ENCODE data around the gene SCYL1.

SCYL1 gene

DNA sequence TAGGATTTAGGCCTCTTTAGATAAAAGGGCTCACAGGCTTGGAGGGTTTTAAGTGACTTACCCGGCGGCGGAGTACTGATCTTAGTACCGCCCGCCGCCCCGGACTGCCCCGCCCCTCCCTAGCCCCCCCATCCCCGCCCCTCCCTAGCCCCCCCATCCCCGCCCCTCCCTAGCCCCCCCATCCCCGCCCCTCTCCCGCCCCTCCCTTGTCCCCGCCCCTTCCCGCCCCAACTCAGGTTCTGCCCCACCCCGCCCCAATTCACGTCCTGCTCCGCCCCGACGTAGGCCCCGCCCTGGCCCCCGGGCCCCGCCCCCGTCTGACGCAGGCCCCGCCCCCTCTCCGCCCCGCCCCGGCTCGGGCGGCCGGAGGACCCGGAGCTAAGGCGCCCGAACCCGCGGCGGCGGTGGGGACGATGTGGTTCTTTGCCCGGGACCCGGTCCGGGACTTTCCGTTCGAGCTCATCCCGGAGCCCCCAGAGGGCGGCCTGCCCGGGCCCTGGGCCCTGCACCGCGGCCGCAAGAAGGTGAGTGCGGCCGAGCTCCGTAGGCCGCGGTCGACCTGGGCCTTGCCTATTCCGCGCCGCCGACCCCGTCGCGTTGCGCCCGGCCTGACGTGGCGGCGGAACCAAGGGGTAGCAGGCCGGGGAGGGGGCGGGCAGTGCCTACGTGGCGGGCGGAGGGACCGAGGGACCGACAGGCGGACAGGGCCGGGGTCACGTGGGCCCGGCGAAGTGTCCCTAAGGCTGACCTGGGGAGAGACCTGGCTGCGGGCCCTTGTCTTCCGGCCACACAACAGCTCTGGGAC, at the start of gene SCYL1:
TSS of gene SCYL1 (plus strand) at position 343 of the 805 bp plus-strand sequence. CDS start at position 414, 71 bp downstream.
- peak within 1 kb of the TSS; percentile 81 to 97 for H3K4me3 ChIP-seq (ENCODE audit: low read depth in 1 of 2, low read length in 1 of 2)
- TF ChIP-seq, protein P1, sequence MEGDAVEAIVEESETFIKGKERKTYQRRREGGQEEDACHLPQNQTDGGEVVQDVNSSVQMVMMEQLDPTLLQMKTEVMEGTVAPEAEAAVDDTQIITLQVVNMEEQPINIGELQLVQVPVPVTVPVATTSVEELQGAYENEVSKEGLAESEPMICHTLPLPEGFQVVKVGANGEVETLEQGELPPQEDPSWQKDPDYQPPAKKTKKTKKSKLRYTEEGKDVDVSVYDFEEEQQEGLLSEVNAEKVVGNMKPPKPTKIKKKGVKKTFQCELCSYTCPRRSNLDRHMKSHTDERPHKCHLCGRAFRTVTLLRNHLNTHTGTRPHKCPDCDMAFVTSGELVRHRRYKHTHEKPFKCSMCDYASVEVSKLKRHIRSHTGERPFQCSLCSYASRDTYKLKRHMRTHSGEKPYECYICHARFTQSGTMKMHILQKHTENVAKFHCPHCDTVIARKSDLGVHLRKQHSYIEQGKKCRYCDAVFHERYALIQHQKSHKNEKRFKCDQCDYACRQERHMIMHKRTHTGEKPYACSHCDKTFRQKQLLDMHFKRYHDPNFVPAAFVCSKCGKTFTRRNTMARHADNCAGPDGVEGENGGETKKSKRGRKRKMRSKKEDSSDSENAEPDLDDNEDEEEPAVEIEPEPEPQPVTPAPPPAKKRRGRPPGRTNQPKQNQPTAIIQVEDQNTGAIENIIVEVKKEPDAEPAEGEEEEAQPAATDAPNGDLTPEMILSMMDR (IDR thresholded peaks at IDR 0.05): peak; percentile 40
- H3K9me3 ChIP-seq: no peaks in the 10 kb centered on the region
- H3K36me3 ChIP-seq: peaks cover 29% of the 10 kb centered on the region
- H3K27ac ChIP-seq: peak within 1 kb of the TSS; percentile 89
- H3K27me3 ChIP-seq: no peaks in the 10 kb centered on the region
- H3K4me1 ChIP-seq (ENCODE audit: control insufficient read depth in 1 of 2, insufficient read depth in 1 of 2, low read depth in 1 of 2, low read length in 1 of 2): peaks cover 37% of the 10 kb centered on the region in 2 experiments

DNA sequence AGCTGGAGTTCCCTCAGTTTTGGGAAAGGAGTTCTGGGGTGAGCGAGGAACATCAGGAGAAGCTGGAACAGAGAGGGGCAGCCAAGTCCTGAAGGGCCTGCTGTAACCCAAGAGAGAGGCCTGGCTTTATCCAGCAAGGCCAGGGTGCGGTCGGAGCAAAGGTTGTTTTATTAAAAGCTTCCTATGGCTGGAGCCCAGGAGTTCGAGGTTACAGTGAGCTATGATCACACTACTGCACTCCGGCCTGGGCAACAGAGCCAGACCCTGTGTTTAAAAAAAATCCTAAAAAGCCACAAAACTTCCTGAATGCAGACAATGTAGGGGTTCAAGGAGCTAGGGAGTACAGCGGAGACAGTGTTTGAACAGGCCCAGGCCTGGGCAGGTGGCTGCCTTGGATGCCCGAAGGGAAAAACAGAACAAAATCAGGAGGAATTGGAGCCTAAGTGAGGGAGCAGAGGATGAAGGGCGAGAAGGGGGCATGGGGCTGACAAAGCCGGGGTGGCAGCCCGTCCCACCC, 48.2 kb upstream of the SCYL1 start:
- Histone ChIP-seq H3K4me3 (ENCODE audit: low read depth in 1 of 2, low read length in 1 of 2) (peak overlapping the region; percentile 83 to 88), H3K27ac (peak overlapping the region; percentile 95), H3K4me1 (ENCODE audit: control insufficient read depth in 1 of 2, insufficient read depth in 1 of 2, low read depth in 1 of 2, low read length in 1 of 2) (peaks cover 48 to 52% of the 10 kb centered on the region in 2 experiments)

GRCh38 chr11:65477149-65477965, 47.5 kb upstream of the SCYL1 start:
- TF ChIP-seq, protein P1 (IDR thresholded peaks at IDR 0.05): peak; percentile 1

More for the DNA sequence above, 48.2 kb upstream of the SCYL1 start:
- Histone ChIP-seq H3K9me3 (no peaks in the 10 kb centered on the region), H3K27me3 (no peaks in the 10 kb centered on the region), H3K36me3 (no peaks in the 10 kb centered on the region)
- TF ChIP-seq, protein P1 (IDR thresholded peaks at IDR 0.05): no peak

GRCh38 chr11:65478388-65479183, 46.3 kb upstream of the SCYL1 start:
- TF ChIP-seq, protein P1 (IDR thresholded peaks at IDR 0.05): no peak
- Histone ChIP-seq H3K27ac (peak overlapping the region; percentile 95), H3K27me3 (no peaks in the 10 kb centered on the region), H3K36me3 (no peaks in the 10 kb centered on the region), H3K4me1 (ENCODE audit: control insufficient read depth in 1 of 2, insufficient read depth in 1 of 2, low read depth in 1 of 2, low read length in 1 of 2) (peaks cover 30 to 36% of the 10 kb centered on the region in 2 experiments), H3K4me3 (ENCODE audit: low read depth in 1 of 2, low read length in 1 of 2) (peak overlapping the region; percentile 16 to 88), H3K9me3 (no peaks in the 10 kb centered on the region)

More at GRCh38 chr11:65477149-65477965, 47.5 kb upstream of the SCYL1 start:
- peak overlapping the region; percentile 83 to 88 for H3K4me3 ChIP-seq (ENCODE audit: low read depth in 1 of 2, low read length in 1 of 2)
- no peaks in the 10 kb centered on the region for H3K27me3 ChIP-seq
- H3K27ac ChIP-seq: peak overlapping the region; percentile 95
- peaks cover 42 to 48% of the 10 kb centered on the region in 2 experiments for H3K4me1 ChIP-seq (ENCODE audit: control insufficient read depth in 1 of 2, insufficient read depth in 1 of 2, low read depth in 1 of 2, low read length in 1 of 2)
- H3K36me3 ChIP-seq: no peaks in the 10 kb centered on the region
- H3K9me3 ChIP-seq: no peaks in the 10 kb centered on the region
